ENCODE data around the gene SPINK4.

Gene SPINK4

GRCh38 chr9:33294670-33295432, 54.9 kb downstream of the SPINK4 start:
- DNase-seq = no peak

DNA sequence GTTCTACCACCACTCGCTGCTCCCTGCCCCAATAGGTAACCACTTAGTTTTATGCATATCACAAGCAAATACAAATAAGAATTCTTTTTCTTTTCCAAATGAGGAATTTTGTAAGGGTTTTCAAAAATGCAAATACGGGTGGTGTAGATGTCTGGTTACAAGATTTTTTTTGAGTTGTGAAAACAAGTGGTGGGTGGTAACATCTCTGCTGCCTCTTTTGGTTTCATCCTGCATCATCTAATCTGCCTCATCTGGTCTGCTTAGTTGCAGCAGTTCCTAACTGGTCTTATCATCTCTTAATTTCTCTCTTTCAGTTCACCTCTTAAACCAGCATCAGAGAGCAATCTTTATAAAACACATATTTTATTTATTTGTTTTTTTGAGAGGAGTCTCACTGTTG, 55.6 kb downstream of the SPINK4 start:
- DNase-seq = no peak

DNA sequence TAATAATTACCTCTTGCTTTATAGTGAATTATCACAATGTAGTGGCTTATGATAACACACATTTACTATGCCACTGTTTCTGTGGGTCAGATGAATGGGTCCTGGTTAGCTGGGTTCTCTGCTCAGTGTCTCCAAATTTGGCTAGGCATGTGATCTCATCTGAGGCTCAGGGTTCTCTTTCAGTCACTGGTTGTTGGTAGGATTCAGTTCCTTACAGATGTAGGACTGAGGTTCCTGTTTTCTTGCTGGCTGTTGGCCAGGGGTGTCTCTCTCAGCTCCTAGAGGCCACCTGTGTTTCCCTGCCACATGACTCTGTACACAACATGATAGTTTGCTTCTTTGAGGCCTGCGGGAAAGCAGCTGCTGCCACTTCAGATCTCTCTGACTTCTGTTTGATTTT, 57.5 kb downstream of the SPINK4 start:
- no peak for DNase-seq

Measured in fibroblast of skin of right biceps (primary cell).